ENCODE results near the gene ASIP.
"Not testable (repeated sequence)": the region's sequence is repeated elsewhere in the genome, so short reads cannot be mapped to it uniquely, and the experiment has no call there.

Gene ASIP, protein sequence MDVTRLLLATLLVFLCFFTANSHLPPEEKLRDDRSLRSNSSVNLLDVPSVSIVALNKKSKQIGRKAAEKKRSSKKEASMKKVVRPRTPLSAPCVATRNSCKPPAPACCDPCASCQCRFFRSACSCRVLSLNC
- total RNA-seq: 0 reads per million in 2 donors

DNA sequence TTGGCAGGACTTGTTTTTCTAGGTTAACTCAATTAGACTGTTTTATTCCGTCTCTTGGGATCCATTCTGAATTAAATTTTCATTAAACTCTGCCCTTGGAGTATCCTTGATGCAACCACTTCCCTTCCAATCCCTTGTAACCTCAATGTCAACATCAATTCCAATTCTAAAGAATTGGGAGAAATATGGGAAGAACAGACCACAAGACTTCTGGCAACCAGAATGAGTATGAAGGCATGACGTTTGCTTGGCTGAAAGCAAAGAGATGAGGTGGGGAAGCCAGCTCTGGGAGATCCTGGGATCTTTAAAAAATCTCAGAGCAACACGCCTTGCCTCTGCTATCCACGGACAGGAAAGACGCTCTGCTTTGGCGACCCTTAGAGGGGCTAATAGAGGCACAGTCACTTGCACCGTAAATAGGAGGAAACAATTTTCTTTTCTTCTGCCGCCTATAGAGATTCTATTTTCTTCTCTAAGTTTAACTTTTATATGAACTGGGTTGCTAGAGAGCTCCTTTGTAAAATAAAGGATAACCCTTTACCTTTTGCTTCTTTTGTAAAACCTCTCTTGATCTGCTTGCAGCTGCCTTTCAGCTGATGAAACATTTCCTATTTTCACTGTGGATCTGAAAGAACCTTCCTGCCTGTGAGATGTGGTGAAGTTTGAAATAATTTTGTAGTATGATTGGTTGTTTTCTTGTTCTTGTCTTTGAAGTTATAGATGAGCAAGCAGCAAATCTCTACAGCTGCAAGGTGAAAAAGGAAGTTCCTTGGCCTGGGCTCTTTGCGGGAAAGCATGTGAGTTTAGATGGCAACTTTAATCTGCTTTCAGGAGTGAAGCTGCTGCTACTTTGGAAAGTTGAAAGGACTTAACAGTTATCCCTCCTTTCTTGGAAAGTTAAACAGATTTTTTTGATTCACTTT lies at the start of gene ASIP:
TSS of gene ASIP (plus strand) at position 731 of the 923 bp plus-strand sequence. CDS start 18,952 bp downstream, outside the sequence.
- no peak for DNase-seq

DNA sequence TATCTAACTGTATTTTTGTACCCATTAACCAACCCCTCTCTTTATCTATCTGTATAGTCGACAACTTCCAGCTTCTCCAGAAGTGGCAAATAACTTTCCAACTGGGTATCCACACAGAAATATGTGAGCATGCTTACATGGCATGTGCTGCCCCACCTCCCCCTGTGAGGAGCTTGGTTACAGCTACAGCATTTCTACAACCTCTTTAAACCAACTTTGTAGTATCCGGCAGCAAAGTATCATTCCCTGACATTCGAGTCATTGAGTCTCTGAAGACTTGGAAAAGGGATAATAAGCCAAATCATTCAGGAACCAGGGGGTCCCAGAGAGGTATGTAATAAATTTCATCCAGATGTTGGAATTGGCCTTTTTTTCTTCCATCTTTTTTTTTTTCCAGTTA lies 48.2 kb upstream of the ASIP start:
- no peak for DNase-seq

DNA sequence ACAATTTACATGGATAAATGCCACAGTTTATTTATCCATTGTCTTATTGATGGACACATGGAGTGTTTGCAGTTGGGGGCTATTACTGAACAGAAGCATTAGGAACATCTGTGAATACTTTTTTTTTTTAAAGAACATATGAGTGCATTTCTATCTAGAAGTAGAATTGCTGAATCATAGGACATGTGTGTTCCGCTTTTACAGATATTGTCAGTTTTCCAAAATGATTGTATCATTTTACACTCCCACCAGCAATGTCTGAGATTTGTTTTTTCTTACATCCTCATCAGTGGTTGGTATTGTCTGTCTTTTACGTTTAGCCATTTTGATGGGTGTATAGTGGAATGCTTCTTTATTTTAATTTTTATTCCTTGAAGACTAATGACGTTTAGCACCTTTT lies 42.0 kb upstream of the ASIP start:
- no peak for DNase-seq

DNA sequence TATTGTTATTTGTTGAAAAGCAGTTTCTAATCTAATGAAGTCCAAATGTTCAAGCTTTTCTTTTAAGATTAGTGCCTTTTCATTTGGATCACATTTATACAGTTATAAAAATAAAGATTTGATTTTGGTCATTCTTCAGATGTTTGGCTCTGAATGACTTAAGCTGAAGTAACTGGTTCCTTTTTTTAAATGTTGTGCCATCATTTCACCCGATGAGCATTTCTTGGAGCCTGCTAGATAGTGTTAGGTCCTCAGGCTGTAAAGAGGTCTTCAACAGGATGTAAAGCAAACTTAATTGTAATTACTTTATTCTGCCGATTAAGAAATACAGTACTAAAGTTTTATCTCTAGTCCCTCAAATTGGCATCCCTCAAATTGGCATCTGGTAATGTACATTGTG lies 41.2 kb upstream of the ASIP start:
- no peak for DNase-seq

DNA sequence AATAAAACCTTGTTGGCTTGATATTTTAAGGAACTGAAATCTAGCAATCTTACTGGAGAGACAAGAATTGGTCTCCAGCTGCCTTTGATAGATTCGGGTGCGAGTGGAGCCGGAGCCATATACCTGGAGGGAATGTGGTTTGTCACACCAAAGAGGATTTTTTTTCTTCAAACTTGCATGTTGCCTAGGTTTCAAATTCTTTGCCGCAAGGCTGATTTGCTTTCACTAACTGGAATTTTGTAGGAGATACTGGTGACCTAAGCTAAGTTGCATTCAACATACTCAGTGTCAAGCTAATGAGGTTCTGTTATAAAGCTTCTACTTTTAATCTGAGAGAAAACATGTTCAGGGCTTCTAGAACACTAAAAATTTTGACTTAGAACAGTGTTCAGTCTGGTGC lies 39.7 kb upstream of the ASIP start:
- no peak for DNase-seq

DNA sequence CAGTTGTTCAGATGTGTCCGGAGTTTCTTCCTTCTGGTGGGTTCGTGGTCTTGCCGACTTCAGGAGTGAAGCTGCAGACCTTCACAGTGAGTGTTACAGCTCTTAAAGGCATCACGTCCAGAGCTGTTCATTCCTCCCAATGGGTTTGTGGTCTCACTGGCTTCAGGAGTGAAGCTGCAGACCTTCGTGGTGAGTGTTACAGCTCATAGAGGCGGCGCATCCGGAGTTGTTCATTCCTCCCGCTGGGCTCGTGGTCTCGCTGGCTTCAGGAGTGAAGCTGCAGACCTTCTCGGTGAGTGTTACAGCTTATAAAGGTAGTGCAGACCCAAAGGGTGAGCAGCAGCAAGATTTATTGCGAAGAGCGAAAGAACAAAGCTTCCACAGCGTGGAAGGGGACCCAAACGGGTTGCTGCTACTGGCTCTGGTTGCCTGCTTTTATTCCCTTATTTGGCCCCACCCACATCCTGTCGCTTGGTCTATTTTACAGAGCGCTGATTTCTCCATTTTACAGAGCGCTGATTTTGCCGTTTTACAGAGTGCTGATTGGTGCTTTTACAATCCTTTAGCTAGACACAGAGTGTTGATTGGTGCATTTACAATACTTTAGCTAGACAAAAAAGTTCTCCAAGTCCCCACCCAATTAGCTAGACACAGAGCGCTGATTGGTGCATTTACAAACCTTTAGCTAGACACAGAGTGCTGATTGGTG lies 35.9 kb upstream of the ASIP start:
- not testable (repeated sequence) for DNase-seq

DNA sequence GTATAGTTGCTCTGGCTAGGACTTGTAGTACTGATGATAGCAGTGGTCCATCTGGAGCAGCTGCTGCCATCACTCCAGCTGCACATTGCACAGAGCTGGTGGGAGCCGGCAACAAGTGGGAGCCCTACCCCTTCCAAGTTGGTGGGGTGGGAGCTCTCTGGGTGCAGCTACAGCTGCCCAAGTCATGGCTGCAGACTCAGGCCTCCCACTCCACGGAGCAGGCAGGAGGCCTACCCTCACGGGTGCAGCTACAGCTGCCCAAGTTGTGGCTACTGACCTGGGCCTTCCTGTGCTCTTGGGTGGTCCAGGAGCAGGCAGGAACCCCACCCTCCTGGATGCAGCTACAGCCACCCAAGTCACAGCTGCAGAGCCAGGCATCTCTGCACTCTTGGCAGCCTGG lies 32.1 kb upstream of the ASIP start:
- DNase-seq: no peak

DNA sequence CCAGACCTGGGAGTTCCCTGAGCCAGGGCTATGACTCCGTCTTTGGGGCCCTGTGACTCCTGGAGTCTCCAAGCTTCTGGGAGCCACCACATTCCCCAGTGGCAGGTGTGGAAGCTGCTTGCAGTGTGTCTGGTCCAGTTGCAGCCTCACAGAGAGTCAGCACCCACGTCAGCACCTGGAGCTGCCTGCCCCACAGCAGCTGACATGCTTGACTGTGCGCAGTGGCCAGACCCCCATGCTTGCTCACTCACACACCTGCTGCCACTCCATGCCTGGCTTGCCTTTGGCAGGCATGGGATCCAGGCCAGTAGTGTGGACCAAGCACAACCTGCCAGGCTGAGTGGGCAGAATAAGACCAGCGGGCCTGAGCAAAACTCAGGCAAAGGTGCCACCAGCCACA lies 31.0 kb upstream of the ASIP start:
- no peak for DNase-seq

DNA sequence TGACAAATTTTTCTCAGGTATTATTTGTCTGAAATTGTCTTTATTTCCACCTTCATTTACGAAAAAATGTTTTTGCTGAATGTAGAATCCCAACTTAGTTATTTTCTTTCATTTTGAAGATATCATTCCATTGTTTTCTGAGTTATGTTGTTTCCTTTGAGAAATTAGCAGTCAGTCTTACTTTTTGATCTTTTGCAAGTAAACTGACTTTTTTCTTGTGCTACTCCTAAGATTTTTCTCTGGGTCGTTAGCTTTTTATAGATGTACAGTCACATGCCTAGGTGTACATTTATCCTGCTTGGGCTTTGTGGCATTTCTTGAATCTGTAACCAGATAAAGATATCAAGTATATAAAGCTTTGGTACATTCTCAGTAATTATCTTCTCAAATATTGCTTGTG lies 29.6 kb upstream of the ASIP start:
- DNase-seq: no peak

DNA sequence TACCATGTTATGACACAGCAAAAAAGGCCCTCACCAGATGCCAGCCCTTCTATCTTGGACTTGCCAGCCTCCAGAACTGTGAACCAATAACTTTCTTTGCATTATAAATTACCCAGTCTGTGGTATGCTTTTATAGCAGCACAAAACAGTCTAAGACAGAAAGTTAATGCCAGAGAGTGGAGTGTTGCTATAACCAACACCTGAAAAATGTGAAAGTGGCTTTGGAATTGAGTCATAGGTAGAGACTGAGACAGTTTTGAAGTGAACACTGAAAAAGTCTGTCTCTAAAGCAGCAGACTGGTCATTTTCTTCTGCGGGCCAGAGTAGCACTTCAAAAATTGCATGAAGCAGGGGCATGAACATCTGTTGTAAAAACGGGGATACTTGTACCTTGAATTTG lies 28.0 kb upstream of the ASIP start:
- no peak for DNase-seq

DNA sequence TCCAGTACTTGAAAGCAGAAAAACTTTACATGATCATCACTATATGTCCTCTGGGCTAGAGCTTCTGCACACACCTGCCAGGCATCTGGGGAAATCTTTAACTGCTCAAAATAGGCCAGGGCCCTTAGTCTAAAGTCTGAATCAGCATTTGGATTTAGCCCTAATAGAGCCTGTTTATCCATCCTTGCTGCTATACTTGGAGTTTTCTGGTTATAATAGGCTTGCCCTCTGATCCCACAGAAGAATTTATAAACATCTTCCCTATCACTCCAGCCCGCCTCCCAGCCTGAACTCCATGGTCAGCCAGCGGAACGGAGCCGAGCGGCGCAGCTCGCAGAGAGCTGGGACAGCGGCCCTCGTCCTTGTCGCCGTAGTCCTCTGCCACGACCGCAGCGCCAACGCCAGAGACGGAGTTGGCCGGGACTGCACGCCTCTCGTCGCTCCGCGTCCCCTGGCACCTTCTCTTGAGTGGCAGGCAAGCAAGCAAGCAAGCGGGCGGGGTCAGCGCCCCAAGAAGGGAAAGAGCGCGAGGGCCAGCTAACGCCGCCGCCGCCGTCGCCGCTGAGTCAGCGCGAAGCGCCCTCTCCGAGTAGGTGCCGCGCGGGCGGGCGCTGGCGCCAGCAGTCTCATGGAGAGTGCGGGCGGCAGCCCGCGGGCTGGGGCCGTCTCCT lies 25.4 kb upstream of the ASIP start:
- DNase-seq: no peak

DNA sequence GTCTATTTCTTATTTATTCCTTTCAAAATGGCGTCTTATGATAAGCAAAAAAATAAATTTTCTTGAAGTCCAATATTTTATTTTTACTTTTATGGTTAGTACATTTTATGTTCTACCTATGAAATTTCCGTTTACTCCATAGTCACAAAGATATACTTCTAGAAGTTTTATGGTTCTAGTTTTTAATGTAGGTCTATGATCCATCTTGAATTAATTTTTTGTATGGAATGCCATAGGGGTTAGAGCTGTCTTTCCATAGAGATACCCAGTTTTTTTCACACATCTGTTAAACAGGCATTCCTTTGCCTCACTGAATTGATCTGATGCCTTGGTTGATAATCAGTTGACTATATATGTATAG lies 24.9 kb upstream of the ASIP start:
- no peak for DNase-seq

DNA sequence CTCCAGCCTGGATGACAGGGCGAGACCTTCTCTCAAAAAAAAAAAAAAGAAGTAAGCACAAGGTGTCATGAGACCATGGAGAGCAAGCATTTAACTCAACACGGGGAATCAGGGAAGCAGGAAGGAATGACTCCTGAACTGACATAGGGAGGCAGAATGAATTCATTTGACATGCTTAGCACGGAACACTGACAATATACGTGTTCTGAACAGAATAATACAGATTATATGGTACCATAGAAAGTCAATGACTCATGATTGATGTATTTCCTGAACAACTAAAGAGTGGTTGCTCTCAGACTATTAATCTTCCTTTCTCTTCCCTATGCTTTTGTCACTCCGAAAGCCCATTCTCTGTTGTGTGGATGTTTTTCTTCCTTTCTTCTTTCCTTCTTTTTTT lies 20.7 kb upstream of the ASIP start:
- DNase-seq: no peak

DNA sequence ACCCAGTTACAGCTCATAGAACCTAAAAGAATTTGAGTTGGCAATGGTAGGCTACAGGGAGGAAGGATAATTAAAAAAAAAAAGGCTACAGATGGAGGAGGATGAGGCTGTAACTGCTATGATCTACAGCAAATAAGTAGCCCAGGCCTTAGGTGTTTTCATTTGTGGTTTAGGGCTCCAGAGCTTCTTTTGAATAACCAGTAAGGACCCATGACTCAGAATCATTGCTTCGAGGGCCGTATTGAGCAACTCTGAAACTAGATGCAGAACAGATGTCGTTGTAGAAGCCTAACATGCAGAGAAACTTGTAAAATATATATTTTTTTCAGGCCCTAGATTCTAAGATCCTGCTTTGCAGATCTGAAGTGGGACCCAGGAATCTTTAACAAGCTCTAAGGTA lies 19.0 kb upstream of the ASIP start:
- DNase-seq: no peak

DNA sequence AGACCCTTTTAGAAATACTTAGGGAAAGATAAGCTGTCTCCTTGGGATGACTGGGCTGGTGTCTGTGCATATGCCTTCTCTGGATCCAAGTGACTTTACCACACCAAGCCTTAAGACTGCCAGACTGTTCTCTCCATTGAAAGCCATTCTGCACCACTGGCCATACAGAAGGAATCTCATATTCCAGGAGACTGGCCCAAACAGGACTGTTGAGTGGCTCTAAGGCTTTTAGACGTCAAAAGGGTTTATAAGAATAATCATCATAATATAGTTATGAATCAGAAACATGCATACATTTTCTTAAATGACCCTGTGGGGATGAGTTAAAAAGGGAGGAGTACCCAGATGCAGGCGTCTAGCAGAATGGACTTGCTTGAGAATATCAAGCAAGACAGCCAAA lies 17.0 kb upstream of the ASIP start:
- not testable (repeated sequence) for DNase-seq

DNA sequence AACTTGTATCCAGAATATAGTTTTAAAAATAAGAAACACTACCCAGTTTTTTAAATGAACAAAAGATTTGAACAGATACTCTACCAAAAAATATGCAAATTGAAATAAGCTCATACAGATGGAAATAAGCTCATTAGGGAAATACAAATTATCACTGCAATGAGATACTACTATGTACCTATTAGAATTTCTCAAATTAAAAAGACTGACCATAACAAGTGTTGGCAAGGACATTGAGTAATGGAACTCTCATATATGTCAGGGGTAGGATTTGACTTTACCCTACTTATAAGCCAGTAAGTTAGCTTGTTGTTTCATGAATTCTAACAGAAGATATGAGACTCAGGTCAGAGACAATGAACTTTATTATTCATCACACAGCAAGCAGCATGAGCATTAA lies 9.6 kb upstream of the ASIP start:
- no peak for DNase-seq

DNA sequence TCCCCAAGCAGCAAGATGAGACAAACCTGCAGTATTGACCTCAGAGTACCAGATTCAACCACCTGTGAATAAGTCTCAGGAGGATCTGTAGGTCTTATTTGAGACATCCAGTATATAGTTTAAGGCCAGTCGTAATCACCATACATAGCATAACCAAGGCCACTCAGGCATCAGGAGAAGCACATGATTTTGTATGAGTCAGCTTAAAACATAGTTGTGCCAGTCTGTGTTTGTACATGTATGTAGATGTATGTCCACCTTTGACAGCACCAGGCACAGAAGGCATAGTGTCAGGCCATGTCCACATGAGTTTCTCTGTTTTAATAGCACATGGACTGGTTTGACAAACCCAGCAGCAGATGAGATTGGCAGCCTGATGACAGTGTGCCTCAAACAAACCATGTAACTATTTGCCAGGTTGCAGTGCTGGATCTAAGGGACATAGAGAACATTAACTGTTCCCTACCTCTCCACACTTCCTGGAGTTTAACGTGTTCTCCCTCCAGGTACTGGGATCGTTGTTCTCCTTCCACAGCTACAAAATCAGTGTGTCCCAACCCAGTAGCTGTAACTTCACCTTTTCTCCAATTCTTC lies 8.6 kb upstream of the ASIP start:
- DNase-seq: no peak

DNA sequence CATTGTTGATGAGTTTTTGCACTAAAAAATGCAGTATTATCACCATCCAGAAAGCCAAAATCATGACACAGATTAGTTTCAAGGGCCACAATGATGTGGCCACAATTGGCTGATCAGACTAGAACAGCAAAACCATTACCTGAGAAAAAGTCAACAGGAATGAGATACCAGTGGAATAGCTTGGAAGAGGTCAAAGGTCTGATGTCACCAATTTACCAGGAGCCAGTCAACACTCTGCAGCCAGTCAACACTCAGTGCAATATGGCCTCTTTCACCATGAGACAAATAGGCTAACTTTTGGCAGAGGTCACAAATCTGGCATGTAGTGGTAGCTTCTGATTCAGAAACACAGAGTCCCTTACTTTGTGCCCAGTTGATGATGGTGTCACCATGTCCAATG lies 7.5 kb upstream of the ASIP start:
- DNase-seq: no peak

DNA sequence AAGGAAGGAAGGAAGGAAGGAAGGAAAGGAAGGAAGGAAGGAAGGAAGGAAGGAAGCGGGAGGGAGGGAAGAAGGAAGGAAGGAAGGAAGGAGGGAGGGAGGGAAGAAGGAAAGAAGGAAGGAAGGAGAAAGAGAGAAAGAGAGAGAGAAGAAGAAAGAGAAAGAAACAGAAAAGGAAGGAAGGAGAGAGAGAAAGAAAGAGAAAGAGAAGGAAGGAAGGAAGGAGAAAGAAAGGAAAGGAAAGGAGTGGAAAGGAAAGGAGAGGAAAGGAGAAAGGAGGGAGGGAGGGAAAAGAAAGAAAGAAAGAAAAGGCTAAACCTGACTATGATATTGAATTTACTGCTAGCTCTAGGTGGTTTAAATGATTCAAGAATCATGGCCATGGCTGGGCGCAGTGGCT lies 5.3 kb upstream of the ASIP start:
- DNase-seq: no peak

DNA sequence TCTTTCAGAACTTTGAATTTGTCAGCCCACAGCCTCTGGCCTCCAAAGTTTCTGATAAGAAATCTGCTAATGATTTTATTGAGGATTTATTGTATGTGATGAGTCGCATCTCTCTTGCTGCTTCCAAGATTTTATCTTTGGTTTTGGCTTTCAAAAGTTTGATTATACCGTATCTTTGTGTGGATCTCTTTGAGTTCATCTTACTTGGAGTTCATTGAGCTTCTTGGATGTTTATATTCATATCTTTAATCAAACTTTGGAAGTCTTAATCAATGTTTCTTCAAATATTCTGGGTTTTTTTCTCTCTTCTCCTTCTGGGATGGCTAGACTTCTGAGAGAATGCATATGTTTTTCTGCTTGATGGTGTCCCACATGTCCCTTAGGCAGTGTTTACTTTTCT lies 3.3 kb upstream of the ASIP start:
- DNase-seq: no peak

DNA sequence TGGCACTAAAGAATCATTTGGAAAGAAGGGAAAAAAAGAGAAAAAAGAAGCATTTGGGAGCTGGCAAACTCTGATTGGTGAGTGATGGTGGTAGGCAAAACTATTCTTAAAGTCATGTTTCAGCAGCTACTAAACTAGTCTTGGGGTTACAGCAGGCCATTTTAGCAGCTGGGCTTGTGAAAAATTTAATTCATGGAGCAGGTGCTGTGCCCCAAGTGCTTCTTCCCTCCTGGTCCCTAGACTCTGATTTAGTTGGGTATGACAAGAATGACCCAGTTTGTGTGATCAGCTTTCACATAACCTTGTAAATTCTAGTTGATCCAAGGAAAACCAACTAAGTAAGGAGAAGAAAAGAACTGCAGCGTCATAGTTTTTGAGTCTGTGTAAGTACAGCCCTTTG lies 1.1 kb upstream of the ASIP start:
- no peak for DNase-seq

DNA sequence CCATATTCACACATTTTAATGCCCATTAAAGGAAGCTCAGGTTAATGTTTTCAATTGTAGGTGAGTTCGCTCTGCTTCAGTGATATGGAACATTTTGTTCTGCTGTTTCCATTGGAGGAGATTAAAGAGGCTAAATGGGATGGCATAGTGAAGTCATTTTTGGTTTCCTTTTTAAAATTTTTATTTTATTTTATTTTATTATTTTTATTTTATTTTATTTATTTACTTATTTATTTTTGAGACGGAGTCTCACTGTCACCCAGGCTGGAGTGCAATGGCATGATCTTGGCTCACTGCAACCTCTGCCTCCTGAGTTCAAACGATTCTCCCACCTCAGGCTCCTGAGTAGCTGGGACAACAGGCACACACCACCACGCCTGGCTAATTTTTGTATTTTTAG lies 792 bp downstream of the ASIP start:
- not testable (repeated sequence) for DNase-seq

DNA sequence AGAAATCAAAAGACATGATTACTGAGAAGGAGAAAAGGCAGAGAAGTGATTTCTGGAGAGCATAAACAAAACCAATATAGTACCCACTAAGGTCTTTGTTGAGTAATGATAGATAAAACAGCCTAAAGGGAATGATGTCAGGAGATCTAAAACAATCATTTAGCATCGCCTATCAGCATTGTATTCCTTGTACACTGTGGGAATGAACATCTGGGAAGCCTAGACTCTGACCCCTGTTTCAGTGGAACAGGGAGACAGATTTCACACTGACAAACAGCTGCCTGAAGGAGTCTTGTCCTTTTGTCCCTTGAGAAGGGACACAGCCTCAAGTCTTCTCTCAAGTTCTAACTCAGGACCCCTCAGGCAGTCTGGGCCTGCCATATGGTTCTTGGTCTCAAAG lies 1.7 kb downstream of the ASIP start:
- no peak for DNase-seq

All from T-helper 9 cell (primary cell).